IMR-90 (cell line): Measurements from ENCODE around the gene PJA2. TPM values are rescaled to one million over a fixed set of nuclear protein-coding genes. Genes with fewer than 3 reads are reported as not detected.
A peak's percentile ranks its signal among the peaks of the same experiment; 100 is the strongest.

Experiments used
- ATAC-seq: fragments of 200-7000 bp; cut with Tn5 transposase; 2 replicates; pipeline ENCODE4 v1.9.1; 2020; ENCODE audit warnings: low read depth, mild to moderate bottlenecking, moderate library complexity
- BruUV-seq: library from RNA; stranded (reverse); fragments of 400-500 nt; replicated peaks from 2 replicates; lab custom pipeline; 2021; lab: Mats Ljungman, UMichigan
- CTCF ChIA-PET: fragments of 300-600 bp; formaldehyde crosslinking; extraction: SDS; loops from one replicate; lab custom pipeline; 2021; ENCODE audit warnings: antibody characterized with exemption; lab: Yijun Ruan, JAX
- POLR2A ChIA-PET: fragments of 300-600 bp; sonication (Branson Sonifier 250); formaldehyde crosslinking; loops from one replicate; lab custom pipeline; 2022; ENCODE audit warnings: antibody characterized with exemption; ENCODE audit not compliant: unreplicated experiment; lab: Charles Lee
- DNase-seq: peaks from one replicate; pipeline ENCODE4 v3.0.0; 2013
- H2AFZ ChIP-seq: replicated peaks from 2 replicates; pipeline ENCODE3; 2013; ENCODE audit warnings: low read length, mild to moderate bottlenecking; ENCODE audit not compliant: poor library complexity
- H2AK5ac ChIP-seq: 2 replicates; pipeline ENCODE4 v1.6.1; 2013; ENCODE audit warnings: low read depth, low read length, inconsistent platforms
- H2AK9ac ChIP-seq: replicated peaks from 2 replicates; pipeline ENCODE3; 2013; ENCODE audit warnings: mild to moderate bottlenecking, low read depth, low read length, moderate library complexity; ENCODE audit not compliant: poor library complexity
- H2BK120ac ChIP-seq: 2 replicates; pipeline ENCODE4 v1.6.1; 2013; ENCODE audit warnings: low read depth, low read length, inconsistent platforms
- H2BK15ac ChIP-seq: 3 replicates; pipeline ENCODE4 v1.6.1; 2013; ENCODE audit warnings: low read depth, low read length, inconsistent platforms
- H2BK20ac ChIP-seq: 2 replicates; pipeline ENCODE4 v1.6.1; 2013; ENCODE audit warnings: low read depth, mild to moderate bottlenecking, inconsistent platforms, low read length, moderate library complexity
- H2BK5ac ChIP-seq: 2 replicates; pipeline ENCODE4 v1.6.1; 2013; ENCODE audit warnings: mild to moderate bottlenecking, low read depth, low read length, inconsistent platforms; ENCODE audit not compliant: poor library complexity, severe bottlenecking
- H3K14ac ChIP-seq: replicated peaks from 2 replicates; pipeline ENCODE4 v1.6.1; 2013; ENCODE audit warnings: low read depth, low read length, inconsistent platforms
- H3K18ac ChIP-seq: 2 replicates; pipeline ENCODE4 v1.6.1; 2013; ENCODE audit warnings: low read depth, low read length, control low read depth
- H3K23ac ChIP-seq: 2 replicates; pipeline ENCODE4 v1.6.1; 2013; ENCODE audit warnings: low read depth, low read length, inconsistent platforms
- H3K27ac ChIP-seq: 2 replicates; pipeline ENCODE4 v1.5.1; 2013; ENCODE audit warnings: mild to moderate bottlenecking, control low read depth, low read length; ENCODE audit not compliant: insufficient read depth
- H3K27me3 ChIP-seq: 2 replicates; pipeline ENCODE4 v1.6.1; 2013; ENCODE audit warnings: low read length; ENCODE audit not compliant: control insufficient read depth, insufficient read depth
- H3K36me3 ChIP-seq: 2 replicates; pipeline ENCODE4 v1.6.1; 2013; ENCODE audit warnings: low read length, mixed read lengths; ENCODE audit not compliant: control insufficient read depth, insufficient read depth
- H3K4ac ChIP-seq: 2 replicates; pipeline ENCODE4 v1.6.1; 2013; ENCODE audit warnings: low read depth, low read length, inconsistent platforms
- H3K4me1 ChIP-seq: 2 replicates; pipeline ENCODE4 v1.6.1; 2013; ENCODE audit warnings: low read length, mixed read lengths; ENCODE audit not compliant: control insufficient read depth, insufficient read depth
- H3K4me2 ChIP-seq: 2 replicates; pipeline ENCODE4 v1.6.1; 2013; ENCODE audit warnings: low read depth, mild to moderate bottlenecking, control low read depth, low read length, moderate library complexity
- H3K4me3 ChIP-seq: 2 replicates; pipeline ENCODE4 v1.5.1; 2013; ENCODE audit warnings: low read depth, mild to moderate bottlenecking, control low read depth, low read length, moderate library complexity; ENCODE audit not compliant: insufficient read depth
- H3K56ac ChIP-seq: 2 replicates; pipeline ENCODE4 v1.6.1; 2013; ENCODE audit warnings: low read length, inconsistent platforms; ENCODE audit not compliant: insufficient read depth; ENCODE audit errors: extremely low read depth
- H3K79me1 ChIP-seq, 2 experiments: 2 replicates each; pipeline ENCODE4 v1.6.1; 2013; ENCODE audit warnings: low read length in 2 of 2, inconsistent platforms in 1 of 2, low read depth in 1 of 2
- H3K9ac ChIP-seq: 2 replicates; pipeline ENCODE4 v1.6.1; 2013; ENCODE audit warnings: low read depth, low read length, control low read depth
- H3K9me1 ChIP-seq: 2 replicates; pipeline ENCODE4 v1.6.1; 2013; ENCODE audit warnings: low read length, inconsistent platforms; ENCODE audit not compliant: insufficient read depth
- H3K9me3 ChIP-seq: 2 replicates; pipeline ENCODE4 v1.6.1; 2013; ENCODE audit warnings: low read length; ENCODE audit not compliant: control insufficient read depth, insufficient read depth
- H4K20me1 ChIP-seq: 2 replicates; pipeline ENCODE4 v1.6.1; 2013; ENCODE audit warnings: low read length, inconsistent platforms; ENCODE audit not compliant: insufficient read depth
- H4K5ac ChIP-seq: 2 replicates; pipeline ENCODE4 v1.6.1; 2013; ENCODE audit warnings: mild to moderate bottlenecking, low read depth, low read length, control low read depth
- H4K8ac ChIP-seq, 2 experiments: 2 replicates each; pipeline ENCODE4 v1.6.1; 2013; ENCODE audit warnings: low read depth in 2 of 2, low read length in 2 of 2, control low read depth in 1 of 2, inconsistent platforms in 1 of 2
- H4K91ac ChIP-seq: 2 replicates; pipeline ENCODE4 v1.6.1; 2013; ENCODE audit warnings: low read depth, low read length, inconsistent platforms; ENCODE audit not compliant: insufficient read depth
- CHD1 ChIP-seq: IDR thresholded peaks from 2 replicates; pipeline ENCODE4 v1.6.1; 2012; ENCODE audit warnings: low read depth, low read length, improper control_type of control experiment
- ELK1 ChIP-seq: fragments of 150-350 bp; IDR thresholded peaks from 2 replicates; pipeline ENCODE4 v1.6.1; 2016; ENCODE audit warnings: low read depth, mild to moderate bottlenecking, low read length, moderate library complexity, borderline replicate concordance
- FOS ChIP-seq: fragments of 150-350 bp; IDR thresholded peaks from 2 replicates; pipeline ENCODE4 v1.6.1; 2016; ENCODE audit warnings: low read depth, low read length
- MAFK ChIP-seq: IDR thresholded peaks from 2 replicates; pipeline ENCODE4 v1.6.1; 2012; ENCODE audit warnings: low read depth, low read length, improper control_type of control experiment
- RAD21 ChIP-seq: IDR thresholded peaks from 2 replicates; pipeline ENCODE4 v1.6.1; 2012; ENCODE audit warnings: low read length, improper control_type of control experiment
- WGBS, 2 experiments: methylation state at CpG; one replicate each; pipeline versions ENCODE4 v1.1.5 to v1.1.7; 2013; ENCODE audit warnings: missing lambda C conversion rate in 2 of 2; ENCODE audit not compliant: insufficient read length in 1 of 2; ENCODE audit errors: extremely low coverage in 2 of 2; 5-methylcytosine and 5-hydroxymethylcytosine counted together
- dilution Hi-C: fragments of 300-500 bp; cut with HindIII; formaldehyde crosslinking; loops from one replicate; pipeline ENCODE4 v1.14.3; 2018; ENCODE audit warnings: low sequenced_read_pairs; ENCODE audit not compliant: unreplicated experiment
- in situ Hi-C: fragments of 300-500 bp; cut with MboI; formaldehyde crosslinking; loops from 3 replicates; pipeline ENCODE4 v1.14.3; 2019; ENCODE audit warnings: low sequenced_read_pairs, inconsistent platforms, mixed read lengths
- intact Hi-C: fragments of 100-400 bp; cut with micrococcal nuclease; formaldehyde crosslinking; loops from 2 replicates; pipeline ENCODE4 v1.10.0; 2022
- polyA plus RNA-seq, 3 experiments: library from polyadenylated mRNA; depleted of rRNA; stranded (reverse); fragments of >200 nt; gene quantifications; 2 replicates each; pipeline ENCODE4 v1.2.3, GENCODE V29; 2012; ENCODE audit warnings: low replicate concordance in 1 of 3
- total RNA-seq: library from RNA; depleted of rRNA; stranded (reverse); fragments of >200 nt; gene quantifications from 2 replicates; pipeline ENCODE4 v1.2.3, GENCODE V29; 2012

Gene PJA2
- total and polyA plus RNA-seq, 2 of the 4 experiments (the other 2 are of a cell fraction) = 42.3 to 70.6 TPM

GRCh38 chr5:109455598-109456096, 45.9 kb upstream of the PJA2 start (continued):
- 0 out of 2 replicates have a peak, but pooled peaks have one; percentile 7 for TF ChIP-seq RAD21

DNA sequence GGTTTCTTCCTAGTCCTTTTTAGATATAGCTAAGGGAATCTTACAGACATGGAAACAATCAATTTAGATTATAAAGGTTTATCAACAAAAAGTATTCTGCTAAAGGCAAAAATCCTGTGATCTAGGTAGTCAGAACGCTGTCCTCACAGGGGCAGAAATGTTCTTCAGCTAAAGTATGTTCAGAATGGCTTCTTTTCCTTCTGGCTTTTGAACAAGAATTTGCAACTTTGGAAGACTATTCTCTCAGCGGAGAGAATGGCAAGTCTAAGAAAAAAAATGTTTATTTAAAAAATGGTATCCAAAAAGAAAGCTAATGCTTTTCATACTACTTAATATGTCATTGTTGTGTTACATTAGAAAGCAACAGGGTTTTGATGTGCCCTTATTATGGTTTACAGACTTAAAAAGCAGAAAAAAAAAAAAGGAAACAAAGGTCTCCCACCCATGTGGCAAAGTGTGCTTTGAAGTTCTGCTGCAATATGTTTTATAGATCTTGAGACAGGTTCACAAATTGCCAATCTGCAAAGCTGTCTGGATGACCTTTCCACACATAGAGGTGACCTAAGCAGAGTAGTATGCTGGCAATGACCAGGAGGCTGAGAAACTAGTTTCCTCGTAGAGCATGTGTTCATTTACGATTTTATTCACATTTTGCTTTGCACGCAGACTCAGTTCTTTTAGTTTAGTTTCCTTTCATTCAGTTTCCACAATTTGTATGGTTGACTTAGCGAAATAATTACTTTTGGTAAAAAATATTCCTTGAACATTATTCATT, 45.1 kb upstream of the PJA2 start:
- H3K9ac ChIP-seq = no peak overlapping the region
- no peaks in the 10 kb centered on the region for H3K27me3 ChIP-seq
- H3K4ac ChIP-seq = peak overlapping the region; percentile 14
- no peaks in the 10 kb centered on the region for H3K36me3 ChIP-seq
- intact Hi-C loops (loop anchor here (2.0 kb wide), 1 partner anchor 44 kb away; no protein-coding TSS in a partner anchor), dilution Hi-C loops (no loop called here), in situ Hi-C loops (no loop called here)
- 60% methylated on average over 1 of the region's 6 CpGs; no CpG with 5 or more reads in 1 of the 2 experiments for WGBS, 2 experiments
- ChIA-PET POLR2A (no interaction called here), CTCF (interaction anchor here (0.6 to 1.0 kb wide), 3 partner anchors 14 to 252 kb away, joined by 3 to 5 read pairs (median 4); no protein-coding TSS in a partner anchor)
- H2AK5ac ChIP-seq = peak overlapping the region; percentile 40; the same call in 1 of the 2 replicates
- no peaks in the 10 kb centered on the region for H3K79me1 ChIP-seq
- H3K27ac ChIP-seq = peak overlapping the region; percentile 67; the same call in 1 of the 2 replicates
- no TSS peak for BruUV-seq
- DNase-seq = peak; percentile 35
- no peaks in the 10 kb centered on the region for H3K9me1 ChIP-seq
- peak overlapping the region; percentile 6 for H3K4me2 ChIP-seq
- H4K8ac ChIP-seq = peak overlapping the region in 1 of 2 experiments; percentile 53; a peak in 1 of 4 replicates
- ATAC-seq = no peak
- H2AK9ac ChIP-seq = no peak overlapping the region
- TF ChIP-seq ELK1 (no peak), CHD1 (no peak), FOS (no peak), MAFK (no peak)
- H4K20me1 ChIP-seq = no peaks in the 10 kb centered on the region
- H3K18ac ChIP-seq = peak overlapping the region; percentile 25
- no peak overlapping the region for H2AFZ ChIP-seq
- peak overlapping the region; percentile 33; the same call in 1 of the 3 replicates for H2BK15ac ChIP-seq
- peak overlapping the region; percentile 3; the same call in 1 of the 2 replicates for H4K5ac ChIP-seq
- H2BK5ac ChIP-seq = peak overlapping the region; percentile 61
- peak overlapping the region; percentile 67 for H2BK20ac ChIP-seq
- H4K91ac ChIP-seq = no peak overlapping the region
- peak overlapping the region; percentile 49; the same call in 1 of the 2 replicates for H2BK120ac ChIP-seq
- 0 out of 2 replicates have a peak overlapping the region, but pooled peaks have one; percentile 41 for H3K14ac ChIP-seq
- H3K4me1 ChIP-seq = peaks cover 3% of the 10 kb centered on the region; the same call in 1 of the 2 replicates
- no peak overlapping the region for H3K56ac ChIP-seq
- H3K9me3 ChIP-seq = no peaks in the 10 kb centered on the region
- no peak overlapping the region for H3K23ac ChIP-seq
- H3K4me3 ChIP-seq = no peak overlapping the region
